CD4-positive, alpha-beta T cell treated with Interleukin-4 for 4 hours (primary cell): ENCODE measurements around the gene ZMIZ1.
"Not testable (repeated sequence)": the region's sequence is repeated elsewhere in the genome, so short reads cannot be mapped to it uniquely, and the experiment has no call there.

ENCODE experiments used
- DNase-seq: peaks from one replicate; pipeline ENCODE4 v3.0.0-alpha.2; 2020

ZMIZ1 gene

GRCh38 chr10:79332610-79333315 lies 264.0 kb downstream of the ZMIZ1 start:
- DNase-seq = not testable (repeated sequence)

GRCh38 chr10:79333513-79333912 lies 264.7 kb downstream of the ZMIZ1 start:
- no peak for DNase-seq

DNA sequence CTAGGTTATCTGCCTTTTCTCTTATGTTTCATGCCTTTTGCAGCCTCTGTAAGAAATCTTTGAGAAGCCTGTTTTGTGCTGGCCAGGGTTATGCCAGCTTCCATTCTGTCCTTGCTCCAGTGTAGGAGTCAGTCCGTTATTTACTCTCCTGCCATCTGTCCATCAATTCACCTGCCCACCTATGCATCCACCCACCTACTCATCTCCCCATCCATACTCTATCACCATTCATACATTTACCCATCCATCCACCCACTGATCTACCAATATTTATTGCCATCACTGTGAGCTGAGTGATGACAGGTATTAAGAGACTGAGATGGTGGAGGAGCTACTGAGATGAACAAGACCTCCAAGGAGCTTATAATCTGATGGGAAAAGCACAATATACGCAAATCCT lies 265.8 kb downstream of the ZMIZ1 start:
- DNase-seq = no peak

DNA sequence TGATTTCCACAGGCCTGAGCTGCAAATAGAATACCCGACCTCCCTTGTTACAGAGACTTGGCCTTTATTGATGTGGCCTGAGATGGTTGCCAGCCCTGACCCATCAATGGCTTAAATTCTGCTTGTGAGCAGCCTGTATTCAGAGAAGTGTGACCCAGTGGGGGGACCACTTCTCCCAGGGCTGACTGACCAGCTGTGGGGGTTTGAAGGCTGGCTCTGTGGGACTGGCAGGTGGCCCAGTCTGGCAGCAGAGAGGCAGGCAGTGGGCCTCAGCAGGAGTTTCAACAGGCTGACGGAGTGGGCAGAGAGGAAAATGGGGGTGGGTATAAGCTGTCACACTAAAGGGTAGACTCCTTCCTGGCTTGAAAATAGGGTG lies 266.3 kb downstream of the ZMIZ1 start:
- no peak for DNase-seq

GRCh38 chr10:79335470-79336235 lies 266.9 kb downstream of the ZMIZ1 start:
- DNase-seq = no peak

DNA sequence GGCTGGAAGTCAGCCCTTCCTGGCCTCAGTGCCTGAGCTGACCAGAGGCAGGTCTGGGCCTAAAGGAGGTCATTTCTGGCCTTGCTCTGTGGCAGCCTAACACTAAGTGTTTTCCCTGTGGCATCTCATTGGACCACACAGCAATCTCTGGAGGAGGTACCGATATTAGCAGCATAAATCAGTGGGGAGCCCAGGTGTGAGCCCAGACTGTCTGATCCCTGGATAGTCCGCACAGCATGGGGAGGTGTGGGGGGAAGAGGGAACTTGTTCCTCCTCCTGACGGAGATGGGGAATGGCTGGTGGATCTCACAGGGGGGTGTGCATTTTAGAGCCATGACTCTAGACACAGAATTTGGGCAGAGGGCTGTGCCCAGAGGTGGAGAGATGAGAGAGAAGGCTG lies 267.5 kb downstream of the ZMIZ1 start:
- no peak for DNase-seq

DNA sequence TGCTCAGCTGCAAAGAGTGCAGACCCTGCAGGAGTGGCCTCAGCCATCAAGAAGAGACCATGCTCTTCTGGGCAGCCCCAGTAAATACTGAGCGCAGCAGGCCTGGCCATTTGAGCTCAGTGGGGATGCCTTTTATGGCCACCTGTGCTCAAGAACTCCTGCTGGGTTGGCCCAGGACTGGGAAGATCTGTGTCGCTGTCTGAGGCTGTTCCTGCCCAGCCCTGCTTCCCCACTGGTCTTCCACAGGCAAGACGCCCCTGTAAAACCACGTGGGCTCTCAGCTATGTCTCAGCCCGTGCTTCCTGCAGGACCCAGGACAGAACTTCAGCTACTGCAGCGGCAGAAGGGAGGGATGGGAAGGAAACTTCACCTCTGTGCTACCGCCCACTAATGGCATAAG lies 268.0 kb downstream of the ZMIZ1 start:
- DNase-seq = no peak

GRCh38 chr10:79337783-79338469 lies 269.2 kb downstream of the ZMIZ1 start:
- not testable (repeated sequence) for DNase-seq

GRCh38 chr10:79339266-79339665 lies 270.5 kb downstream of the ZMIZ1 start:
- no peak for DNase-seq

DNA sequence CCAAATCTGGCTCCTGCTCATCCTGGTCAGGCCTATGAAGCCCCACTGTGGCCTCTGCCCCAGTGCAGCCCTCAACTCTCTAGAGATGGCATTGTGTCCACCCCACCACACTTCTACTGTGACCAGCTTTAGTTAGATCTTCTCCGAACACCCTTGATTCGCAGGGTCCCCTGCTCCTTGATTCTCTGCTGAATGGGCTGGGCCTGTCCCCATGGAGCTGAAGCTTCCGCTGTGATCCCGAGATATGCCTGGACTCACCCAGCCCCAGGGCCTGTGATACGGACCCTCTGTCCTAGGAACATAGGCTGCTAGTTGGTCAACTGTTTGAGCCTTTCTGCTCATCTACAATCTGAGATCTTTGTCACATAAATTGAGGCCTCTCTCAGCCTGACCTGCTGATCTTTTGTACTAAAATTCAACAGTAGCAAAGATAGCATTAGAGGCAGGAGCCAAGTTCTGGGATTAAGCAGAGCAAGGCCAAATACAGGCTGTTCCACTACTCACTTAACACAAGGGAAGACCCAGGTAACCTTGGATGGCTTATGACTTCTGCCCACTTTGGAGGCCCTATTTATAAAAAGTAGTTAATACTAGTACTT lies 272.0 kb downstream of the ZMIZ1 start:
- DNase-seq = no peak

- DNase-seq = no peak
Measured at GRCh38 chr10:79342295-79342761, 273.6 kb downstream of the ZMIZ1 start.

- no peak for DNase-seq
Measured at GRCh38 chr10:79342811-79343561, 274.2 kb downstream of the ZMIZ1 start.

GRCh38 chr10:79344502-79345195 lies 275.9 kb downstream of the ZMIZ1 start:
- DNase-seq = no peak

DNA sequence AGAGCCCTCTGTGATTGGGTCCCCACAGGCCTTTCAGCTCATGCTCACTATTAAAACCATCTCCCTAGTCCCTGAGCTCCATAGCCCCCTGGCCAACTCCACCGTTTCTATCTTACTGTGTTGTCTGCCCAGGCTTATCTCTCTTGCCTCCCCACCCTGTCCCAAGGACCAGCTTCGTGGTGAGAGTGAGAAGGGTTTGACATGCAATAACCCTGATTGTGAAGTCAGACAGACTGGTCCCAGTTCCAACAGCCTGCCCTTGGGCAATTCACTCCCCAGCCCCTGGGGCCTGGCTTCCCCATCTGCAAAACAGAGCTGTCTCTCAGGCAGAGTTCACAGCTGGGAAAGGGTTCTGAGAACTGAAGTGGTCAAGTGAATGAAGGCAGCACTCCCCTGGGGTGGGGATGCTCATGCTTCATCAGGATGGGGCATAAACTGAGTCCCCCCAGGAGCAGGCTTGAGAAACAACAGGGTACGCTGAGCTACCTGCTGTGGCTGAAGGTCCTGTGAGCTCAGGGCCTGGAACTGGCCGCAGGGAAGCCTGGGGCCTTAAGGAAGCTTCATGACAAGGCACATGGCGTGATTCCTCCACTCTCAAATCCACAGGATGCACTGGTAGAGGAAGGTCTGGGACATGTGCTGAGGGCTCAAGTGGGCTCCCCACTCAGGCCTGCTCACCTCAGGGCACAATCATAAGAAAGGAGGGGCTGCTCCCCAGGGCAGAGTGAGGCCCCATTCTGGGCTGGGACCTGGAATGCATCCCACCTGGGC lies 276.7 kb downstream of the ZMIZ1 start:
- DNase-seq = no peak

DNA sequence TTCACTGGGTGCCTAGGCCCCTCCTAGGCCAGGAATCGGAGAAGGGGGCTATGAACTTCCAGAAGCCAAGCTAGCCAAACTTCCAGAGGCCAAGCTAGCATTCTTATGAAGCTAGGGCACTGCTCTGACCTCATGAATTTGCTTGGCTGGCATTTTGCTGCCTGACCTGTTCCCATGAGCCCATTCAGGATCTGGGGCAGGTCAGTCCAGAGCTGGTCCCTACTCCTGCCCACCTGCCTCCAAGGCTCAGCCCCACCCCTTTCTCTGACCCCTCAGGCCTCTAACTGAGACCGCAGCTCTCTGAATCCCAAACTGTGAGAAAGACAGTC lies 277.2 kb downstream of the ZMIZ1 start:
- no peak for DNase-seq

DNA sequence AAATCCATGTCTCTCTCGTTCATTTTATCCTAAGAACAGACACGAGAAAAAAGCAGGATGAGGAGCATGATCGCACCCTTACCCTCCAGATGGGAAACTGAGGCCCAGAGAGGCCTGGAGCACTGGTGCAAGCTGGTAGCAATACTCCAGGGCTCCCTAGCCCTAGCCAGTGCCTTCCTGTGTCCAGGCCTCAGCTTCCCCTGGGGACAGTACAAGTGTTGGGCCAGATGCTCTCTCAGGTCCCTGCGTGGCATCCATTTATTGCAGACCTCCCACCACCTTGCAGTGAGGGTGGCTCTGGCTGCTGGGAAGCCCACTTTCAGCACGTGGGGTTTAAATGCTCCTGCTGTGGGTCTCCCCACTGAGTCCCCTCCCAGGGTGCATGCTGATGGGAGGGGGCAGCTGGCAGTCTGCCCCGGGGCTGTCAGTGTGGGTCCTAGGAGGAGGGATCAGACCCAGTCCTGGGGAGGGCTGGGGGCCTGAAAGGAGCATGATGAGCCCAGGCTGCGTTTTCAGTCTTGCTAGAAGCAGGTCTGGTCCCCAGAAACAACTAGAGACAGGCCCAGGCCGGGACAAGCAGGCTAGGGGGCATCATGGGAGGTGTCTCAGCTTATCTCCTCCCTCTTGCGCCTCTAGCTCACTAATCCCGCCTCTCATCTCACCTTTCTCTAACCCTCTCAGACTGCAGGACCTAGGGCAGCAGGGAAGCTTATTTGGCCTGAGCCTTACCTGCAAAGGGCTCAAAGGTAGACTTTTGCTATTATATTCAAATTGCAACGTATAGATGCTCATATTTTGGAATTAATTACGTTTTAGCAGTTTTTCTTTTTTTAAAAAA lies 277.8 kb downstream of the ZMIZ1 start:
- DNase-seq = no peak

- peak; percentile 91 for DNase-seq
Measured at GRCh38 chr10:79347226-79347893, 278.6 kb downstream of the ZMIZ1 start, which contains the start of gene PPIF. Gene PPIF, plus strand, starts transcription at chr10:79347469. Its CDS starts 80 bp downstream, at chr10:79347549.

- DNase-seq = peak; percentile 76
Measured at GRCh38 chr10:79347894-79348639, 279.3 kb downstream of the ZMIZ1 start.

GRCh38 chr10:79348640-79348988 lies 279.8 kb downstream of the ZMIZ1 start:
- no peak for DNase-seq
